HepG2 (cell line): Measurements from ENCODE around the gene CAMK2A. TPM values are rescaled to one million over a fixed set of nuclear protein-coding genes. Genes with fewer than 3 reads are reported as not detected.

Experiments
- ATAC-seq: fragments of 200-7000 bp; cut with Tn5 transposase; 3 replicates; pipeline ENCODE4 v1.9.1; 2020; ENCODE audit warnings: mild to moderate bottlenecking, moderate library complexity
- BruUV-seq: library from RNA; stranded (reverse); fragments of 400-500 nt; replicated peaks from 2 replicates; lab custom pipeline; 2021; lab: Mats Ljungman, UMichigan
- CTCF ChIA-PET: fragments of 300-600 bp; formaldehyde crosslinking; extraction: SDS; loops from one replicate; lab custom pipeline; 2021; ENCODE audit warnings: low total read pairs, inconsistent platforms, low intra/inter-chr PET ratio; lab: Yijun Ruan, JAX
- POLR2A ChIA-PET: fragments of 350-600 bp; sonication (Branson Sonifier 250); formaldehyde crosslinking; loops from one replicate; lab custom pipeline; 2020; ENCODE audit warnings: antibody characterized with exemption, inconsistent platforms; lab: Yijun Ruan, JAX
- DNase-seq: peaks from one replicate; pipeline ENCODE4 v3.0.0-alpha.2; 2015; ENCODE audit warnings: low spot score
- FAIRE-seq: peaks from 3 replicates; lab custom pipeline; 2011; peaks lifted over from hg19 to GRCh38; lab: Jason Lieb, UNC
- H2AFZ ChIP-seq: one replicate; pipeline ENCODE4 v1.6.1; 2011; ENCODE audit warnings: low read length, inconsistent platforms
- H3K27ac ChIP-seq: fragments of 300-600 bp; 3 replicates; pipeline ENCODE4 v1.8.0; 2011; ENCODE audit warnings: mixed run types, mild to moderate bottlenecking, mixed read lengths, low read length, inconsistent platforms; ENCODE audit not compliant: insufficient read depth; ENCODE audit errors: extremely low read length
- H3K27me3 ChIP-seq, 2 experiments: fragments of 200-600 bp in 1 of 2; 2 replicates in 1 of 2; 3 replicates in 1 of 2; pipeline versions ENCODE4 v1.6.0 to v1.8.0; 2011; ENCODE audit warnings: low read length in 2 of 2, mild to moderate bottlenecking in 2 of 2, moderate library complexity in 2 of 2, inconsistent platforms in 1 of 2; ENCODE audit not compliant: insufficient read depth in 2 of 2, control insufficient read depth in 1 of 2
- H3K36me3 ChIP-seq, 2 experiments: fragments of 200-600 bp in 1 of 2; replicated peaks in 1 of 2; 2 replicates in 1 of 2; 3 replicates in 1 of 2; pipeline versions ENCODE4 v1.5.1 to v1.8.0; 2011; ENCODE audit warnings: low read length in 2 of 2, inconsistent platforms in 1 of 2; ENCODE audit not compliant: insufficient read depth in 2 of 2, control insufficient read depth in 1 of 2
- H3K4me1 ChIP-seq: 2 replicates; pipeline ENCODE4 v1.5.1; 2012; ENCODE audit warnings: low read length, inconsistent platforms; ENCODE audit not compliant: insufficient read depth
- H3K4me2 ChIP-seq: 2 replicates; pipeline ENCODE4 v1.6.0; 2011; ENCODE audit warnings: low read depth, low read length, inconsistent platforms
- H3K4me3 ChIP-seq, 3 experiments: fragments of 200-600 bp in 1 of 3; sonication (generic), shearing (Covaris generic) in 1 of 3; replicated peaks in 1 of 3; 2 replicates each; pipeline ENCODE4 v1.5.1; 2011 to 2016; ENCODE audit warnings: low read length in 3 of 3, inconsistent platforms in 2 of 3, low read depth in 2 of 3, mild to moderate bottlenecking in 2 of 3, control low read depth in 1 of 3, mixed read lengths in 1 of 3; ENCODE audit not compliant: insufficient read depth in 1 of 3
- H3K79me2 ChIP-seq: one replicate; pipeline ENCODE4 v1.6.1; 2011; ENCODE audit warnings: low read length, inconsistent platforms; ENCODE audit not compliant: insufficient read depth
- H3K9ac ChIP-seq: 2 replicates; pipeline ENCODE4 v1.6.0; 2011; ENCODE audit warnings: mild to moderate bottlenecking, low read depth, low read length, inconsistent platforms; ENCODE audit not compliant: insufficient read depth
- H3K9me3 ChIP-seq: 2 replicates; pipeline ENCODE4 v1.5.1; 2012; ENCODE audit warnings: mild to moderate bottlenecking, low read length
- H4K20me1 ChIP-seq: 2 replicates; pipeline ENCODE4 v1.6.0; 2011; ENCODE audit warnings: inconsistent platforms, mild to moderate bottlenecking, low read length, moderate library complexity; ENCODE audit not compliant: insufficient read depth
- AGO1 ChIP-seq: fragments of 200-400 bp; formaldehyde crosslinking; IDR thresholded peaks from 2 replicates; pipeline ENCODE4 v1.6.1; 2017; ENCODE audit warnings: mild to moderate bottlenecking, low read depth, low read length, moderate library complexity; ENCODE audit not compliant: poor library complexity, severe bottlenecking
- HNF4A ChIP-seq: sonication (generic); formaldehyde crosslinking; IDR thresholded peaks from 2 replicates; pipeline ENCODE4 v1.4.0; 2020; ENCODE audit warnings: missing genetic modification reagents
- HNRNPL ChIP-seq: fragments of 200-400 bp; formaldehyde crosslinking; IDR thresholded peaks from 2 replicates; pipeline ENCODE4 v1.6.1; 2017; ENCODE audit warnings: mild to moderate bottlenecking, low read depth, low read length
- JUN ChIP-seq: sonication (generic); formaldehyde crosslinking; IDR thresholded peaks from 2 replicates; pipeline ENCODE4 v1.4.0; 2020; ENCODE audit warnings: mild to moderate bottlenecking, missing genetic modification reagents
- KLF6 ChIP-seq: IDR thresholded peaks from 2 replicates; pipeline ENCODE4 v1.8.0; 2016; ENCODE audit warnings: missing biosample characterization, missing genetic modification reagents
- KMT2B ChIP-seq: IDR thresholded peaks from 2 replicates; pipeline ENCODE4 v1.6.1; 2016; ENCODE audit warnings: missing genetic modification reagents, missing compliant biosample characterization
- REPIN1 ChIP-seq: sonication (generic); formaldehyde crosslinking; IDR thresholded peaks from 2 replicates; pipeline ENCODE4 v1.8.0; 2022; ENCODE audit warnings: missing genetic modification reagents, low read depth, mild to moderate bottlenecking, borderline replicate concordance
- RXRA ChIP-seq: sonication (generic); formaldehyde crosslinking; IDR thresholded peaks from 2 replicates; pipeline ENCODE4 v1.5.1; 2020; ENCODE audit warnings: missing genetic modification reagents
- SSRP1 ChIP-seq: IDR thresholded peaks from 2 replicates; pipeline ENCODE4 v1.6.1; 2016; ENCODE audit warnings: control low read depth
- ZBTB38 ChIP-seq: sonication (generic); formaldehyde crosslinking; IDR thresholded peaks from 2 replicates; pipeline ENCODE4 v1.5.1; 2020; ENCODE audit warnings: mild to moderate bottlenecking, missing genetic modification reagents
- ZFAT ChIP-seq: sonication (generic); formaldehyde crosslinking; conservative IDR thresholded peaks from 2 replicates; pipeline ENCODE4 v1.8.1; 2023; ENCODE audit warnings: missing genetic modification reagents, inconsistent platforms
- ZFY ChIP-seq: sonication (generic); formaldehyde crosslinking; IDR thresholded peaks from 2 replicates; pipeline ENCODE4 v1.4.0; 2020; ENCODE audit warnings: missing genetic modification reagents
- ZNF101 ChIP-seq: sonication (generic); formaldehyde crosslinking; IDR thresholded peaks from 2 replicates; pipeline ENCODE4 v1.4.0; 2020; ENCODE audit warnings: mild to moderate bottlenecking, low read depth, missing genetic modification reagents, borderline replicate concordance
- ZNF343 ChIP-seq: sonication (generic); formaldehyde crosslinking; IDR thresholded peaks from 2 replicates; pipeline ENCODE4 v1.4.0; 2020; ENCODE audit warnings: mild to moderate bottlenecking, missing genetic modification reagents
- WGBS: methylation state at CpG from one replicate; pipeline ENCODE4 v1.1.6; 2017; ENCODE audit warnings: low lambda C conversion rate; 5-methylcytosine and 5-hydroxymethylcytosine counted together
- in situ Hi-C: cut with HindIII; loops from 2 replicates; pipeline ENCODE4 v1.10.0; 2017; ENCODE audit warnings: low pct_unique_long_range_greater_than_20kb; ENCODE audit not compliant: extremely low pct_ligation_motif_present
- intact Hi-C: fragments of 100-400 bp; cut with micrococcal nuclease; formaldehyde crosslinking; loops from one replicate; pipeline ENCODE4 v1.10.0; 2022; ENCODE audit not compliant: unreplicated experiment
- polyA plus RNA-seq, 8 experiments: library from polyadenylated mRNA; depleted of rRNA in 3 of 8; stranded (reverse) in 7 of 8; unstranded in 1 of 8; fragments of >200 nt; fragmentation: Illumina TruSeq in 4 of 8; extraction: Trizol in 4 of 8; gene quantifications; 2 replicates each; pipeline versions ENCODE4 v1.2.1 to v1.2.3, GENCODE V29; 2011 to 2016; ENCODE audit warnings: low read depth in 4 of 8, missing spikeins in 1 of 8, mixed read lengths in 1 of 8; ENCODE audit not compliant: insufficient read depth in 1 of 8
- total RNA-seq, 5 experiments: library from RNA; depleted of rRNA; stranded (reverse); fragments of >200 nt; fragmentation: Illumina TruSeq; extraction: Trizol; gene quantifications; 2 replicates each; pipeline ENCODE4 v1.2.3, GENCODE V29; 2016; ENCODE audit warnings: low read depth in 1 of 5
- TF ChIP-seq, protein P1 (sequence below): sonication (generic); formaldehyde crosslinking; IDR thresholded peaks from 2 replicates; pipeline ENCODE4 v1.4.0; 2020; ENCODE audit warnings: missing genetic modification reagents, borderline replicate concordance
- TF ChIP-seq, protein P2 (sequence below): fragments of 450-650 bp; IDR thresholded peaks from 2 replicates; pipeline ENCODE4 v1.6.1; 2017
- TF ChIP-seq, protein P3 (sequence below): sonication (generic); formaldehyde crosslinking; IDR thresholded peaks from 2 replicates; pipeline ENCODE4 v1.4.0; 2020; ENCODE audit warnings: missing genetic modification reagents
- TF ChIP-seq, protein P4 (sequence below): sonication (generic); formaldehyde crosslinking; IDR thresholded peaks from 2 replicates; pipeline ENCODE4 v1.4.0; 2020; ENCODE audit warnings: mild to moderate bottlenecking, missing genetic modification reagents, borderline replicate concordance
- TF ChIP-seq, protein P5 (sequence below): sonication (generic); formaldehyde crosslinking; IDR thresholded peaks from 2 replicates; pipeline ENCODE4 v1.5.0; 2020; ENCODE audit warnings: mild to moderate bottlenecking, missing genetic modification reagents

The CAMK2A gene
- total and polyA plus RNA-seq, 2 of the 13 experiments (the other 11 are each of a cell fraction or from before 2014, with no cell fraction given) = 0.11 TPM; not detected in 1

DNA sequence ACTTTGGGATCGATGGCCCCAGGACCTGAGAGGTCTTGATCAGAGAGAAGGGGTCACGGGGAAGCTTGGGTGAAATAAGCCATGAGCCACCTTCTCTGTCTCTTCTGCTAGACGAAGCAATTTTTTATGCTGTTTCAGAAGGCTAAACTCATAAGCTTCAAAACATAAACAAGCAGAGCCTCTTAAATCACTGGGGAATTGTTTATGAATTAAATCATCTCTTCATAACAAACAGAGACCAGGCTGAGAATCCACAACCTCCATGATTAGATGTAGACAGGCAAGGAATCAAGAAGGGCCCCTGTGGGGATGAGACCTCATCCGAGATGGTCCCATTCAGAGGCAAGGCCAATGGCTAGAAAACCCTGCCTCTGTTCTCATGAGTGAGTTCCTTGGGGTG lies 46.2 kb upstream of the CAMK2A start:
- DNase-seq (no peak), ATAC-seq (no peak)
- Histone ChIP-seq H3K9me3 (no peaks in the 10 kb centered on the region), H3K4me2 (no peak overlapping the region), H3K9ac (no peak overlapping the region)
- TF ChIP-seq ZNF343 (CRISPR knock-in tag) = no peak
- TF ChIP-seq, protein P1, sequence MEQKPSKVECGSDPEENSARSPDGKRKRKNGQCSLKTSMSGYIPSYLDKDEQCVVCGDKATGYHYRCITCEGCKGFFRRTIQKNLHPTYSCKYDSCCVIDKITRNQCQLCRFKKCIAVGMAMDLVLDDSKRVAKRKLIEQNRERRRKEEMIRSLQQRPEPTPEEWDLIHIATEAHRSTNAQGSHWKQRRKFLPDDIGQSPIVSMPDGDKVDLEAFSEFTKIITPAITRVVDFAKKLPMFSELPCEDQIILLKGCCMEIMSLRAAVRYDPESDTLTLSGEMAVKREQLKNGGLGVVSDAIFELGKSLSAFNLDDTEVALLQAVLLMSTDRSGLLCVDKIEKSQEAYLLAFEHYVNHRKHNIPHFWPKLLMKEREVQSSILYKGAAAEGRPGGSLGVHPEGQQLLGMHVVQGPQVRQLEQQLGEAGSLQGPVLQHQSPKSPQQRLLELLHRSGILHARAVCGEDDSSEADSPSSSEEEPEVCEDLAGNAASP (CRISPR knock-in tag) = no peak
- TF ChIP-seq AGO1 = no peak
- TF ChIP-seq HNRNPL = no peak
- TF ChIP-seq ZBTB38 (CRISPR knock-in tag) = no peak
- TF ChIP-seq, protein P2, sequence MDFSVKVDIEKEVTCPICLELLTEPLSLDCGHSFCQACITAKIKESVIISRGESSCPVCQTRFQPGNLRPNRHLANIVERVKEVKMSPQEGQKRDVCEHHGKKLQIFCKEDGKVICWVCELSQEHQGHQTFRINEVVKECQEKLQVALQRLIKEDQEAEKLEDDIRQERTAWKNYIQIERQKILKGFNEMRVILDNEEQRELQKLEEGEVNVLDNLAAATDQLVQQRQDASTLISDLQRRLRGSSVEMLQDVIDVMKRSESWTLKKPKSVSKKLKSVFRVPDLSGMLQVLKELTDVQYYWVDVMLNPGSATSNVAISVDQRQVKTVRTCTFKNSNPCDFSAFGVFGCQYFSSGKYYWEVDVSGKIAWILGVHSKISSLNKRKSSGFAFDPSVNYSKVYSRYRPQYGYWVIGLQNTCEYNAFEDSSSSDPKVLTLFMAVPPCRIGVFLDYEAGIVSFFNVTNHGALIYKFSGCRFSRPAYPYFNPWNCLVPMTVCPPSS = no peak
- no peak for TF ChIP-seq ZNF101 (CRISPR knock-in tag)
- no peak for TF ChIP-seq HNF4A
- TF ChIP-seq, protein P3, sequence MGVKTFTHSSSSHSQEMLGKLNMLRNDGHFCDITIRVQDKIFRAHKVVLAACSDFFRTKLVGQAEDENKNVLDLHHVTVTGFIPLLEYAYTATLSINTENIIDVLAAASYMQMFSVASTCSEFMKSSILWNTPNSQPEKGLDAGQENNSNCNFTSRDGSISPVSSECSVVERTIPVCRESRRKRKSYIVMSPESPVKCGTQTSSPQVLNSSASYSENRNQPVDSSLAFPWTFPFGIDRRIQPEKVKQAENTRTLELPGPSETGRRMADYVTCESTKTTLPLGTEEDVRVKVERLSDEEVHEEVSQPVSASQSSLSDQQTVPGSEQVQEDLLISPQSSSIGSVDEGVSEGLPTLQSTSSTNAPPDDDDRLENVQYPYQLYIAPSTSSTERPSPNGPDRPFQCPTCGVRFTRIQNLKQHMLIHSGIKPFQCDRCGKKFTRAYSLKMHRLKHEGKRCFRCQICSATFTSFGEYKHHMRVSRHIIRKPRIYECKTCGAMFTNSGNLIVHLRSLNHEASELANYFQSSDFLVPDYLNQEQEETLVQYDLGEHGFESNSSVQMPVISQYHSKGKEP = no peak
- TF ChIP-seq REPIN1 (CRISPR knock-in tag) = no peak
- TF ChIP-seq, protein P4, sequence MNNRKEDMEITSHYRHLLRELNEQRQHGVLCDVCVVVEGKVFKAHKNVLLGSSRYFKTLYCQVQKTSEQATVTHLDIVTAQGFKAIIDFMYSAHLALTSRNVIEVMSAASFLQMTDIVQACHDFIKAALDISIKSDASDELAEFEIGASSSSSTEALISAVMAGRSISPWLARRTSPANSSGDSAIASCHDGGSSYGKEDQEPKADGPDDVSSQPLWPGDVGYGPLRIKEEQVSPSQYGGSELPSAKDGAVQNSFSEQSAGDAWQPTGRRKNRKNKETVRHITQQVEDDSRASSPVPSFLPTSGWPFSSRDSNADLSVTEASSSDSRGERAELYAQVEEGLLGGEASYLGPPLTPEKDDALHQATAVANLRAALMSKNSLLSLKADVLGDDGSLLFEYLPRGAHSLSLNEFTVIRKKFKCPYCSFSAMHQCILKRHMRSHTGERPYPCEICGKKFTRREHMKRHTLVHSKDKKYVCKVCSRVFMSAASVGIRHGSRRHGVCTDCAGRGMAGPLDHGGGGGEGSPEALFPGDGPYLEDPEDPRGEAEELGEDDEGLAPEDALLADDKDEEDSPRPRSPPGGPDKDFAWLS = no peak
- no peak for TF ChIP-seq KLF6 (CRISPR knock-in tag)
- TF ChIP-seq ZFAT = no peak
- TF ChIP-seq JUN (CRISPR knock-in tag) = no peak
- TF ChIP-seq SSRP1 (CRISPR knock-in tag) = no peak
- no peak for TF ChIP-seq KMT2B (CRISPR knock-in tag)
- no peak for TF ChIP-seq ZFY (CRISPR knock-in tag)
- TF ChIP-seq RXRA (CRISPR knock-in tag) = no peak
- TF ChIP-seq, protein P5, sequence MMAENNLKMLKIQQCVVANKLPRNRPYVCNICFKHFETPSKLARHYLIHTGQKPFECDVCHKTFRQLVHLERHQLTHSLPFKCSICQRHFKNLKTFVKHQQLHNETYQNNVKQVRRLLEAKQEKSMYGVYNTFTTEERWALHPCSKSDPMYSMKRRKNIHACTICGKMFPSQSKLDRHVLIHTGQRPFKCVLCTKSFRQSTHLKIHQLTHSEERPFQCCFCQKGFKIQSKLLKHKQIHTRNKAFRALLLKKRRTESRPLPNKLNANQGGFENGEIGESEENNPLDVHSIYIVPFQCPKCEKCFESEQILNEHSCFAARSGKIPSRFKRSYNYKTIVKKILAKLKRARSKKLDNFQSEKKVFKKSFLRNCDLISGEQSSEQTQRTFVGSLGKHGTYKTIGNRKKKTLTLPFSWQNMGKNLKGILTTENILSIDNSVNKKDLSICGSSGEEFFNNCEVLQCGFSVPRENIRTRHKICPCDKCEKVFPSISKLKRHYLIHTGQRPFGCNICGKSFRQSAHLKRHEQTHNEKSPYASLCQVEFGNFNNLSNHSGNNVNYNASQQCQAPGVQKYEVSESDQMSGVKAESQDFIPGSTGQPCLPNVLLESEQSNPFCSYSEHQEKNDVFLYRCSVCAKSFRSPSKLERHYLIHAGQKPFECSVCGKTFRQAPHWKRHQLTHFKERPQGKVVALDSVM (CRISPR knock-in tag) = no peak
- TF ChIP-seq, all 625 proteins: peak for 0
- Histone ChIP-seq H3K4me1 (peaks cover 7% of the 10 kb centered on the region; the same call in 1 of the 2 replicates), H3K36me3 (no peaks in the 10 kb centered on the region), H3K27me3 (peaks cover 7 to 25% of the 10 kb centered on the region in 2 experiments; a peak in 3 of 5 replicates), H2AFZ (no peak overlapping the region), H3K27ac (no peak overlapping the region), H3K4me3 (no peak overlapping the region), H4K20me1 (no peaks in the 10 kb centered on the region), H3K79me2 (no peaks in the 10 kb centered on the region)
- ChIA-PET CTCF (no interaction called here), POLR2A (no interaction called here)
- no peak for FAIRE-seq
- in situ Hi-C loops (no loop called here), intact Hi-C loops (no loop called here)
- no TSS peak for BruUV-seq
- 33% methylated on average over 4 of the region's 4 CpGs for WGBS
